ENCODE data around the gene PRR9. TPM values are rescaled to one million over a fixed set of nuclear protein-coding genes. Genes with fewer than 3 reads are reported as not detected.

PRR9 gene
- total RNA-seq, 1 donor = not detected

DNA sequence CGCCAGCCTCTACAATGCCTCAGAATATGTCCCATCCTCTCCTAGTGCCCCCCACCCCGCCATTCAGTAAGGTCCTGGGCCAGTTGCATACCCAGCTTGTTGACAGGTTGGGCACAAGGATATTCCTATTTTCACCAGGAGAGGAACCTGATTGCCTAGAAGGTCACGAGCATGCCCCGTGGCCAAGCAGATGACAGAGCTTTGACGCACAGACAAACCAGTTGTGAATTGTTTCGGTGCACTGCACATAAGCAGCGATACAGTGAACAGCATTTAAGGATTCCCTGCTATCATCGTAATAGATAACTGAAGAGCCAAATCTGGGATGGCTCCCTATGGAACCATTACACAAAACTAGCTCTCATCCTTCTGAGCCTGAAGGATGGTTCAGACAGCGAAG lies 10.8 kb upstream of the PRR9 start:
- TF ChIP-seq, protein P1, sequence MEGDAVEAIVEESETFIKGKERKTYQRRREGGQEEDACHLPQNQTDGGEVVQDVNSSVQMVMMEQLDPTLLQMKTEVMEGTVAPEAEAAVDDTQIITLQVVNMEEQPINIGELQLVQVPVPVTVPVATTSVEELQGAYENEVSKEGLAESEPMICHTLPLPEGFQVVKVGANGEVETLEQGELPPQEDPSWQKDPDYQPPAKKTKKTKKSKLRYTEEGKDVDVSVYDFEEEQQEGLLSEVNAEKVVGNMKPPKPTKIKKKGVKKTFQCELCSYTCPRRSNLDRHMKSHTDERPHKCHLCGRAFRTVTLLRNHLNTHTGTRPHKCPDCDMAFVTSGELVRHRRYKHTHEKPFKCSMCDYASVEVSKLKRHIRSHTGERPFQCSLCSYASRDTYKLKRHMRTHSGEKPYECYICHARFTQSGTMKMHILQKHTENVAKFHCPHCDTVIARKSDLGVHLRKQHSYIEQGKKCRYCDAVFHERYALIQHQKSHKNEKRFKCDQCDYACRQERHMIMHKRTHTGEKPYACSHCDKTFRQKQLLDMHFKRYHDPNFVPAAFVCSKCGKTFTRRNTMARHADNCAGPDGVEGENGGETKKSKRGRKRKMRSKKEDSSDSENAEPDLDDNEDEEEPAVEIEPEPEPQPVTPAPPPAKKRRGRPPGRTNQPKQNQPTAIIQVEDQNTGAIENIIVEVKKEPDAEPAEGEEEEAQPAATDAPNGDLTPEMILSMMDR (IDR thresholded peaks at IDR 0.05; ENCODE audit: extremely low read depth, low read depth, low read length) = no peak
- DNase-seq (ENCODE audit: insufficient read length, low spot score, missing footprints) = no peak
- no peak overlapping the region for H3K27ac ChIP-seq (ENCODE audit: low read depth, low read length)
- H3K4me3 ChIP-seq (ENCODE audit: insufficient read depth, low read length) = no peak overlapping the region
- no peaks in the 10 kb centered on the region for H4K20me1 ChIP-seq (ENCODE audit: insufficient read depth, low read length)
- H3K36me3 ChIP-seq (ENCODE audit: insufficient read depth, low read length) = no peaks in the 10 kb centered on the region
- no peaks in the 10 kb centered on the region for H3K27me3 ChIP-seq (ENCODE audit: insufficient read depth, low read length)
- H3K79me2 ChIP-seq (ENCODE audit: insufficient read depth, low read length) = no peaks in the 10 kb centered on the region
- no peak overlapping the region for H3K4me2 ChIP-seq (ENCODE audit: insufficient read depth, low read length)
- H3K9me3 ChIP-seq (ENCODE audit: low read depth, low read length) = no peaks in the 10 kb centered on the region
- H2AFZ ChIP-seq (ENCODE audit: low read length) = no peak overlapping the region
- no peaks in the 10 kb centered on the region for H3K4me1 ChIP-seq (ENCODE audit: insufficient read depth, low read length)

DNA sequence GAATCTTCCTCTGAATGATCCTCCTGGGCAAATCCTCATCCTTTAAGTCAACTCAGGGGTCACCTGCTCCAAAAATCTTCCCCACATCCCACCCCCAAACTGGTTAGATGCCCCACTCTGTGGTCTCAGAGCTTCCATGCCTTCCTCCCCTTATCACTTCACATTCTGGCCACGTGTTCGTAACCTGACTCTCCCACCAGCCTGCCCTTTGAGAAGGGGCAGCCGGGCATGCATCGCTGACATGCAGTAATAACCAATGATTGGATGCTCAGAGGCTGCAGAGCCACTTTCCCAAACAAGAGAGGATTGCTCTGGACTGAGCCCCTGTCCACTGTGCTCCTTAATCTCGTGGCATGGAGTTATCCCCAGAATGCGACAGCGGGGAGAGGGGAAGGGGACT lies 7.2 kb upstream of the PRR9 start:
- Histone ChIP-seq H3K4me2 (ENCODE audit: insufficient read depth, low read length) (no peak overlapping the region), H3K9me3 (ENCODE audit: low read depth, low read length) (no peaks in the 10 kb centered on the region), H3K36me3 (ENCODE audit: insufficient read depth, low read length) (no peaks in the 10 kb centered on the region), H3K79me2 (ENCODE audit: insufficient read depth, low read length) (no peaks in the 10 kb centered on the region), H3K27ac (ENCODE audit: low read depth, low read length) (no peak overlapping the region), H2AFZ (ENCODE audit: low read length) (no peak overlapping the region), H3K4me3 (ENCODE audit: insufficient read depth, low read length) (no peak overlapping the region), H3K4me1 (ENCODE audit: insufficient read depth, low read length) (no peaks in the 10 kb centered on the region), H4K20me1 (ENCODE audit: insufficient read depth, low read length) (no peaks in the 10 kb centered on the region), H3K27me3 (ENCODE audit: insufficient read depth, low read length) (no peaks in the 10 kb centered on the region)
- TF ChIP-seq, protein P1 (IDR thresholded peaks at IDR 0.05; ENCODE audit: extremely low read depth, low read depth, low read length) = no peak
- no peak for DNase-seq (ENCODE audit: insufficient read length, low spot score, missing footprints)

DNA sequence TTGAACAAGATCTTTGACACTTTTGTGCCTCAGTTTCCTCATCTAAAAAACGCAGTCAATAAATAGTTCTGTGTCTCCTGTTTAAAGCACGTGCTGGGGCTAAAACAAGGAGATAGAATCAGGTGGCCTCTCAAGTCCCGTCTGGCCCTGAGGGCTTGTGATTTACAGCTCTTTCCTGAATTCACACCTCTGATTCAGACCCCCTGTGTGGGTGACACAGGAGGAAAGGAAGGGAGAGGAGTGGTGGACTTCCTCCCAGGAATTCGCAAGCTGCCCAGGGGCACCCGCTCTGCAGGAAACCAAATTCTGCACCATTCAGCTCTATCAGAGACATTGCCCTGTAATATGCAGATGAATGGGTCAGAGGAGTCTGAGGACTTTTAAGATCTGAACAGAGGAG lies 5.2 kb upstream of the PRR9 start:
- Histone ChIP-seq H3K9me3 (ENCODE audit: low read depth, low read length) (no peaks in the 10 kb centered on the region), H3K4me1 (ENCODE audit: insufficient read depth, low read length) (no peaks in the 10 kb centered on the region), H3K4me2 (ENCODE audit: insufficient read depth, low read length) (no peak overlapping the region), H3K27ac (ENCODE audit: low read depth, low read length) (no peak overlapping the region), H3K79me2 (ENCODE audit: insufficient read depth, low read length) (no peaks in the 10 kb centered on the region), H3K4me3 (ENCODE audit: insufficient read depth, low read length) (no peak overlapping the region), H3K27me3 (ENCODE audit: insufficient read depth, low read length) (no peaks in the 10 kb centered on the region), H4K20me1 (ENCODE audit: insufficient read depth, low read length) (no peaks in the 10 kb centered on the region), H2AFZ (ENCODE audit: low read length) (no peak overlapping the region), H3K36me3 (ENCODE audit: insufficient read depth, low read length) (no peaks in the 10 kb centered on the region)
- TF ChIP-seq, protein P1 (IDR thresholded peaks at IDR 0.05; ENCODE audit: extremely low read depth, low read depth, low read length) = no peak
- no peak for DNase-seq (ENCODE audit: insufficient read length, low spot score, missing footprints)

DNA sequence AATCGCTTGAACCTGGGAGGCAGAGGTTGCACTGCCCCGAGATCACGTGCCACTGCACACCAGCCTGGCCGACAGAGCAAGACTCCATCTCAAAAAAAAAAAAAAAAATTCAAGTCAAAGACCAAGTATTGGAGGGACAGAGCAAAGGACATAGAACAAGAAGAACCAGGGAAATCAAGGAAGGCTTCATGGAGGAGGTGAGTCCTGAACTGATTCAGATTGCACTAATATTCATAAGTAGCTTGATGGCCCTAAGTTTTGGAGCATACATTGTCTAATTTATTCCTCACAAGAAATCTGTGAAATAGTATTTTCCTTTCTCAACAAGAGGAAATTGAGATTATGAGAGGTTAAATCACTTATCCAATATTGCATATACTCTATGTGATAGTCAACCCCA lies 3.9 kb upstream of the PRR9 start:
- Histone ChIP-seq H3K27ac (ENCODE audit: low read depth, low read length) (no peak overlapping the region), H3K4me3 (ENCODE audit: insufficient read depth, low read length) (no peak overlapping the region), H3K36me3 (ENCODE audit: insufficient read depth, low read length) (no peaks in the 10 kb centered on the region), H3K4me2 (ENCODE audit: insufficient read depth, low read length) (no peak overlapping the region), H4K20me1 (ENCODE audit: insufficient read depth, low read length) (no peaks in the 10 kb centered on the region), H3K4me1 (ENCODE audit: insufficient read depth, low read length) (no peaks in the 10 kb centered on the region), H3K9me3 (ENCODE audit: low read depth, low read length) (no peaks in the 10 kb centered on the region), H2AFZ (ENCODE audit: low read length) (no peak overlapping the region), H3K79me2 (ENCODE audit: insufficient read depth, low read length) (no peaks in the 10 kb centered on the region), H3K27me3 (ENCODE audit: insufficient read depth, low read length) (no peaks in the 10 kb centered on the region)
- TF ChIP-seq, protein P1 (IDR thresholded peaks at IDR 0.05; ENCODE audit: extremely low read depth, low read depth, low read length) = no peak
- no peak for DNase-seq (ENCODE audit: insufficient read length, low spot score, missing footprints)
